ENCODE results near the gene FSCN2.

The FSCN2 gene

DNA sequence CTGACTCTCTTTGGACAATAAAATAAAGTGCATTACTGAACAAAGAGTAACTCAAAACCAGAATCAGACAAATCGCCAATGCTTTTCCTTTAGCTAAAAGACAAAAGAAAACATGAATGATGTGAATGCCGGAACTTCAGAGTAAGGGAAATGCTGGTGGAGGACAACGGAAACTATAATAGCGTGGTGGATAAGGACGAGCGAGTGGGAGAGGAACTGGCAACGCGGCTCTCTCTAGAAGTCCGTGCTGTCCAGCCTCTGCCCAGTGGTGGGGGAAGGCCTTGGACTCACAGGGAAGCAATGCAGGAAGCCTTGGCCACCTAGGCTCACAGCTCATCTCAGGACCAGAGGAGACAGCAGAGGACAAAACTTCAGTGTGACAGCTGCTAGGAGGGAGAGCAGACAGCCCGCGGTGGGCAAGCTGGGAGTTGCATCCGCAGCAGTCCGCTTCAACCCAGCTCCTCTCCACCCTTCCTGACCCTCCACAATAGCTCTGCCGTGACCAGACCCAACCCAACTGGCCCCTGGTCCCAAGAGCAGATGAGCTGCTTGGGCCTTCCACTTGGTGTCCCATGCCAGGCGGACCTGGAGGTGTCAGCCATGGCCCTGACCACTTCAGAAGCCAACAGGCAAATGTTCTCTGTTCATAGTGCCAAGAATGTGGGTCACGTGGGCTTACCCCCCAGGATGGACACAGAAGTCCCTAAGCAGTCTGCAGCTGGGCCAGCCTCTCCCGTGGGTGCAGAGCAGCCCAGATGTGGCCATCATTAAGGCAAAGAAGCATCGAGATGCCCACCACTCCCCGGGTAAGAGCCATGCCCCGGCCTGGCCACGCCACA, 29.3 kb downstream of the FSCN2 start:
- no peak for DNase-seq

DNA sequence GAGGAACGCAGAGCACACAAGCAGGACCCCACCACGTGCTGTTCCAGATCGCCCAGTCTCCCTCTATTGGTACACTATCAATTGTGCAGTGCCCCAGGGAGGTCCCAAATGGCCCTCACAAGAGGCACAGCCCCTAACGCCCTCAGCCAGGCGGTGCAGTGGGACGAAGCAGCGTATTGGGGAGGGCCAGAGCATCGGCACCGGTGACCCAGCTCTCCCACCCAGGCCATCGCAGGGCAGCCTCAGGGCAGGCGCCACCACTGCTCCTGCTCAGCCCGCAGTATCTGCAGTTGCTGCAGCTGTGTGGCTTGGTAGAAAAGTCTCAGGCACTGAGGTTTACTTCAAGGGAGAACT, 29.9 kb downstream of the FSCN2 start:
- no peak for DNase-seq

DNA sequence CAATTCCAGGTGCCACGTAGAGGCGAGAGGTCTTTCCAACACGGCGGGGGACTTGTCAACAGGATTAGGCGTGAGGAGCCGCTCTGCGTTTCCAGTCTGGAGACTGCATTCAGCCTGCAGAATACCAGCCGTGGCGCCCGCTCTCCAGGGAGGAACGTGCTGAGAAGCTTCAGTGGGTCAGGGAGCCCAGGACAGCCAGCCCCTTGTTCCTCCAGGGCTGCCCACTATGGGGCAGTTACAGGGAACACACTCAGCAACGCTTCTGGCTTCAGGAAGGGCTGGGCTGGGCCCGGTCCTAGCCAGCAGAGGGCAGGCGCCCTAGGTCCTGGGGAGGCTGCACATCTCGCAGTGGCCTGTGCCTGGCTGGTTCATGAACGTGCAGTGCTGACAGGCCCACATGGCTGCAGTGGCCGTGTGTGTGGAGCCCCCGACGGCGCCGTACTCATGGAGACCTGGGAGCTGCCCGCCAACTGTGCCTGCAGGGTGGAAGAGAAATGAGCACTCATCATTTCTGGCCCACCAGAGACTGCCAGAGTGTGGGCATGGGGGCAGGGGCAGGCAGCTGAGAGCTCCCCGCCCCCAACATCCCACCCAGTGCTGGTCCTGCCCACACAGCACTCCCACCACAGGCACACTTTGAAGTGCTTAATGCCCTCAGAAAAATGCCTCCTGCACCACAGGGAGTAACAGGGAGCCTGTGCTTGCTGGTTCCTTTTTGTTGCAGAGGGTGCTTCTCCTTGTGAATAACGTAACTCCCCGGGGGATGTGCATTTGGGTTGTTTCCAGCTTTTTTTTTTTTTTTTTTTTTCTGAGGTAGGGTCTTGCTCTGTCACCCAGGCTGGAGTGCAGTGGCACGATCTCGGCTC, 31.0 kb downstream of the FSCN2 start:
- DNase-seq = no peak

DNA sequence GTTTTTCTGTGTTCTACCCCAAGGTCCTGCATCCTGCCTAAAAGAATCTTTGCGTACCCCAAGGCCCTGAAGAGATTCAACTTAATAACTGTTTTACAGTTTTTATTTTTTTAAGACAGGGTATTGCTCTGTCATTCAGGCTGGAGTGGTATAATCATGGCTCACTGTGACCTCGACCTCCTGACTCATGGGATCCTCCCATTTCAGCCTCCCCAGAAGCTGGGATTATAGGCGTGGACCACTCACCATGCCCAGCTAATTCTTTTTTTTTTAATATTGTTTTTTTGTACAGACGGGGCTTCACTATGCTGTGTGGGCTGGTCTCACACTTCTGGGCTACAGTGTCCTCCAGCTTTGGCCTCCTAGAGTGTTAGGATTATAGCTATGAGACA, 33.3 kb downstream of the FSCN2 start:
- DNase-seq = no peak

DNA sequence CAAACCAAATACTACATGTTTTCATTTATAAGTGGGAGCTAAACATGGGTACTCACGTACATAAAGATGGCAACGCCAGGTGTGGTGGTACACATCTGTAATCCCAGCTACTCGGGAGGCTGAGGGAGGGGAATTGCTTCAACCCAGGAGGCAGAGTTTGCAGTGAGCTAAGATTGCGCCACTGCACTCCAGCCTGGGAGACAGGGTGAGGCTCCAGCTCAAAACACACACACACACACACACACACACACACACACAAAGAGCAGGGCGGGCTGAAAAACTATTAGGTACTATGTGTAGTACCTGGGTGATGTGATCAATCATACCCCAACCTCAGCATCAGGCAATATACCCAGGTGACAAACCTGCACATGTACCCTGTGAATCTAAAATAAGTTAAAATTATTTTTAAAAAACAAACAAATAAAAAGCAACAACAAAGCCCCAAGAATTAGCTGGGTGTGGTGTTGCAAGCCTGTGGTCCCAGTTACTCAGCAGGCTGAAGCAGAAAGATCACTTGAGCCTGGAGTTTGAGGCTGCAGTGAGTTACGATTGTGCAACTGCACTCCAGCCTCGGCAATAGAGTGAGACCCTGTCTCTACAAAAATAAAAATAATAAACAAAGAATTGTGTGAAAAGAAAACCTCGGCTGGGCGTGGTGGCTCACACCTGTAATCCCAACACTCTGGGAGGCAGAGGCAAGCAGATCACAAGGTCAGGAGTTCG, 35.8 kb downstream of the FSCN2 start:
- no peak for DNase-seq

DNA sequence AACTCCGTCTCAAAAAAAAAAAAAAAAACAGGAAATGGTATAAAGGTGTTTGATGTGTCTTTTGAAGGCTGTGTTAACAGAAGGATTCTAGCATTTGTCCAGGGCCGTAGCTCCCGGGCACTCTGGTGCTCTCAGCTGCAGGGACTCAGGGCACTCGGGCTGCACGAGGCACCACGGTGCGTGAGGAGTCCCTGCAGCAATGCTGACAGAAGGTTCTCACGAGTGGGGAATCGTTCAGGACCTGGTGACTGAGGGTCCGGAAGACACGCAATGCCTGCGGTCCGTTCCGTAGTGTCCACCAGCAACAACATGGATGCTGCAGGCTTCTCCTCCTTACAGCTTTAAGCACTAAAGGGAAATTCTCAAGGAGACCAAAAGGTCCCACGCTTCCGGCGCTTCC, 36.6 kb downstream of the FSCN2 start:
- DNase-seq = no peak

DNA sequence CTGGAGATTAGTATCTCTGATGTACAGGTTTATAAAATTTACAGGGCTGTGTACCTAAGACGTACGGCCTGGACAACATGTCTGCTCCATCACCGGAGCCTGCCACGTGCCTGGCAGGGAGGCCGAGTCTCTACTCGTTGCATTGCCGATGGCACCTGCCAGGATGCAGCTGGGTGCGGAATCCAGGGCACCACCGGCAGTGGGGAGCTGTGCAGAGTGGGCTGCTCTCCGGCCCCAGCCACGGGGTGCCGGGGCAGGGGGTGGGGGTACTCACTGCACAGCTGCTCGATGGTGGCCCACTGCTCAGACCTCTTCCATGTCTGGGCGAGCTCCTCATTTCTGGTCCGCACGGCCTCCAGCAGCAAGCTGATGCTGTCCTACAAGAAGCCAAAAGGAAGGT, 37.1 kb downstream of the FSCN2 start:
- no peak for DNase-seq

DNA sequence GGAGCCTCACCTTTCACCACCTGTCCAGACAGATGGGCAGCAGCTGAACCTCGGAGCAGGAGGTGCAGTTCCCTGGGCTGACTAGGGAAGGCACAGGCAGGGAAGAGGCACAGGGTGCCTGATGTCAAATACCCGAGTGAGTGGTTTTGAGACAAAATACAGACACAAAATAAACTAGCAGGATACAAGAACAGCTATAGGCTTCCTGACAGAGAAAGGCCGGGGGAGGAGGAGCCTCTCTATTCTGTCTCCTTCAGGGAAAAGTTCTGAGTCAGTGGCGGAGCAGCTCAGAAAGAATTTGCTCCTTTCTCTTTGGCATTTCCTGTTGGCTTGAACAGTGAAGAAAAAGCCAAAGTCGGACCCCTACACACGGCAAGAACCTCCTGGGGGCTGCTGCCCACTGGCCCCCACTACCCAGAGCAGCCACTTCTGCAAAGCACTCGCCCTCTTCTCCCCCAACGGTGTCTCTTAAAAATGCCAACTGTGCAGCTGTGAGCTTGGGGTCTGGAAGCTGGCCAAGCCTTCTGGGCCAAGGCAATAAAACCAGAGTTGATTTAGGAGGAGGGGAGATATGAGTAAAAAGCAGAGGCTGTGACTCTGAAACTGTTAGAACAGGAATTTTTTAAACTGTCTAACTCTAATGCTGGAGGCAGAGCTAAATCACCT, 38.4 kb downstream of the FSCN2 start:
- no peak for DNase-seq

DNA sequence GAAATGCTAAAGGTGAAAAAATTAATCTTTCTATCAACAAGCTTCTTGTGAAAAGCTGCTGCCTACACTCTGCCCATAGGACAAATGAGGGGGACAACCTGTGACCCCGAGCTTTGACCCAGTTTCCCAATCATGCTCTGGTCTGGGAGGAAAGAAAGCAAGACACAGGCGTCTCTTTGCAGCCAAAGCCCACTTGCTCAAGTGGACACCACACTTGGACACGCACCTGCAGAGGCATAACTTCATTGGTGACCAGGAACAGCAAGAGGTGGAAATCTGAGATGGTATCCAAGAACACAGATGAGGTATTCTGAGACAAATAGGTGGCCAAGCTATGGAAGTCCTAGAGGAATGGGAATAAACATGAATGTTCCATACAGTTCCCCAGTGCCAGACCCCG, 39.0 kb downstream of the FSCN2 start:
- no peak for DNase-seq

DNA sequence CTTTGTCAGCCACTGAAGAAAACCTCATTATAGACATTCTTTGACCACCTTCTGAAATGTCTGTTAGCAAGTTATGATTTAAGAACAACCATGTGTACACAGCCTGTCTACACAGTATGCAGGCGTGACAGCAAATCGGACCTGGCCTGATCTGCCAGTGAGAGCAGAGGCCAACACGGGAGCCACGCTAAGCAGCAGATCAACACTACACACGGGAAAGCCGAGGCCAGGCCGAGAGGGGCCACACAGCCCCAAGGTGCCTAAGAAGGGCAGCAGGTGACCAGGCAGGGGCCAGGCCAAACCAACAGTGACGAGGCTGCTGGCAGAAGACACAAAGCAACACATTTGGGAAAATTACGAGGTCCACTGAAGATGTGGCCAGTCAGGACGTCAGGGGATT, 40.2 kb downstream of the FSCN2 start:
- DNase-seq = no peak

DNA sequence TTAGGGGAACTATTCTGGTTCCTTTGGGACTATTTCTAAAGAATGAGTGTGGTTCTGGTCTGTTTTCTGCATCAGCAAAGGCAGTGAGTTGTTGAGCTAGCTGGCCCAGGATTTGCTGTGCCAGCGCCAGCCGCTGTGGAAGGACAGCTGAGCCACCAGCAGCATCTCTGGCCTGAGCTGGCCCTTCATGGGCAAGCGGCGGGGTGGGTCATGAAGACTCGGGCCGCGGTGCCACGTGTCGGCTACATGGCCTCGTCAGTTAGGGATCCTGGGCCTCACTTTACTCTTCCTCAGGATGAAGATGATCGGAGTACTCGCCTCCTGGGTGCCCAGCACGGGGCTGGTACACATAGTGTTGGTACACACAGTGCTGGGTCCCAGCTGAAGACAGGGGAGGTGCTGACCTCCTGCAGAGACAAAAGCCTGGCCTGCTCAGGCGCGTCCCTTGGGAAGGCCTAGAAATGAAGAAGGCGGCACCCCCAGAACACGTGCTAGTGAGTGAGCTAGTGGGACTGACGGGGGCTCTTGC, 41.9 kb downstream of the FSCN2 start:
- DNase-seq = no peak

DNA sequence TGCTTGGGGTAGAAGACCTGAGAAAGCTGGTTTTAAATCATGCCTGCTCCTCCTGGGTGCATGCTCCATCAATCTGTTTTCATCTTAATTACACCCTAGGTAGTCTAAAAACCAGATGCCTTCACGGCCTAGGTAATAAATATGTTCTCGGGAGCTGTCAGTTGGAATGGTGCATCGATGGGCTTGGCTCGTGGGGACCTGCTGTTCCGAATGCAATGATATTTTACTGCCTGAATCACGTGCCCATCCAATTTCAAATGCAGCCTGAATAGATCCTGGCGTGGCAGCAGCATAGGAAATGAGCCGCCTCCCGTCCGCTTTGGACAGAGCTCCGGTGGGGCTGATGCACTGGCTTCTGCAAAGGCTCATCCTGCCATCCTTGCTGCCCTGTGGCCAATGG, 42.8 kb downstream of the FSCN2 start:
- no peak for DNase-seq

DNA sequence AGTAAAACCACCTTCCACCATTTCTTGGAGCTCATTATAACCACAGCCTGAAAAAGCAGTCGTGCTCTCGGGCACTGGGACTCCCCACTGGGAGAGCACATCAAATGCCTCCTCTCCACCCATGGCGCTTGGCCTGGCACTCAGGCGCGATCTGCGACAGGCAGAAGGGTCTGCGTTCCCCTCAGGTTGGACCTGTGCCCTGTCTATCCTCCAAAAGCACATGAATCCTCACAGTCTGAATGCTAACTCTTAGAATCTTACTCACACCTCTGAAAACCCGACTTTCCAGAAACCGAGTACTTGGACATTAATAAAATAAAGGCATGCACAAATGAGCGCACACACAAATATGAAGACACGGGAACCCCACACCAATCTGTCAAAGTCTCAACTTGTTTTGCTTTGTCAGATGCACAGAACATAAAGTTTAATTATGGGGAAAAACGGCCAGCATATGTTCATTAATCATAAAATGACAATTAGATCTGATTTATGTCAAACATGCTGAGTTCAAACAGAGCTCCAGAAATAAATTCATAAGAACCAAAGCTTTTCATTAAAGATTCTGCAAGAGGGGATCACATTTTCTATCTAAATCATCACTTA, 44.5 kb downstream of the FSCN2 start:
- DNase-seq = no peak

DNA sequence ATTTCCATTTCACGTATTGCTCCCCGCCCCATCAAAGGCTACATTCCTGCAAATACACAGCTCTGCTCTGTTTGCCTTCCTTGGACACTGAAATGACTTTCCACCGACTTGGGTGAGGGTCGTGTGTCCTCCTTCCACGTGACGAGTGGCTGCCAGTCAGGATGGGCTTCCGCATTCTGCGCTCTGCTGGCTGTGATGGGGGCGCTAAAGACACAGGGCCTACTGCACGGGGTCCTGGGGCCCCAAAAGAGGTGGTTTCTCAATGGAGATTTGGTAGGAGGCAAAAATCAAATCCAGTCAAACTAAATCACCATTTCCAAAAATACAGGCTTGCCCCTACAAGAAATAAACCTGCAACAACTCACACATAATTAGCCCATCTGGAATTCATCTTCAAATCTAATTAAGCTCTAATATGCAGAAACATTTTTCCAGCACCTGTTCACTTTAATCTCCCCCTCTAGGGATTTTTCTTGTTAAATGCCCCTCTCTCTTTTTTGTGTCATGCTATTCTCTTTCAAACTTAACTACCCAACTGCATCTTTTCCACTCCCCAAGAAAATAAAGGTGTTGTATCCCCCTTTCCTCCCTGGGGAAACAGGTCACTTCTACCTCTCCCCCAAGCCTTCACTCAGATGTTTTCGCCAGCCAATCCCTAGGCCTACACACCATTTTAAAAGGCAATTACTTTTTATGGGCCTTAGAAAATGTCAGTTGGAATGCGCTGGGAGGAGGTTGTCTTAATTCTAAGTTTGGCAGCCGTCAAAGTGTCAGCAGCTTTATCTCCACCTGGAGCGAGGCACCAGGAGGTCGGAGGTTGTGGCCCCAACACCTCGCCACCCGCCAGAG, 45.8 kb downstream of the FSCN2 start:
- DNase-seq = no peak

DNA sequence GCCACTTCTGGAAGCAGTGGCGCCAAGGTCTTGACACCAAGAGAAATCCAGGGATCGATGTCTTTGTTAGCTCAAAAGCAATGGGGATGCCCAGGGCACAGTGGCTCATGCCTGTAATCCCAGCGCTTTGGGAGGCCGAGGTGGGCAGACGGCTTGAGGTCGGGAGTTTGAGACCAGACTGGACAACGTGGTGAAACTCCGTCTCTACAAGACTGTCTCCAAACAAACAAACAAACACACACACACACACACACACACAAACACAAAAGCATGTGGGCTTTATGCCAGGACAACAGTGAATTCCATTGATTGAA, 46.4 kb downstream of the FSCN2 start:
- DNase-seq = no peak

DNA sequence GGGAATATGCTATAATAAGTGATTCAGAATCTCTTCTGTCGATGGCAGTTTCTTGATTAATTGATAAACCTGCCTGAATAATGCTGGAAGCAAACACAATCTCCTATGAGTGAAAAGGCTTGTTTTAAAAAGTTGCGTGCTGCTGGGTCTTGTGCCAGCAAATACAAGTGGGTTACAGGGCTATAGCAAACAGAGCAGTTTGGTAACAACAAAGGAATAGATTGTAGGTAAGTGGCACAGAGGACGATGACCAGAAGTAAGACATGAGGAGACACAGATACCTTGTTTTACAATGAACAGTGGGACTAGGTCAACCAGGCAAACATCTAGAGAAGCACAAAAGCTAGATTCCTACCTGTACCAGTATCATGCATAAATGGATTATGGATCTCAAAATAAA, 47.7 kb downstream of the FSCN2 start:
- DNase-seq = no peak

DNA sequence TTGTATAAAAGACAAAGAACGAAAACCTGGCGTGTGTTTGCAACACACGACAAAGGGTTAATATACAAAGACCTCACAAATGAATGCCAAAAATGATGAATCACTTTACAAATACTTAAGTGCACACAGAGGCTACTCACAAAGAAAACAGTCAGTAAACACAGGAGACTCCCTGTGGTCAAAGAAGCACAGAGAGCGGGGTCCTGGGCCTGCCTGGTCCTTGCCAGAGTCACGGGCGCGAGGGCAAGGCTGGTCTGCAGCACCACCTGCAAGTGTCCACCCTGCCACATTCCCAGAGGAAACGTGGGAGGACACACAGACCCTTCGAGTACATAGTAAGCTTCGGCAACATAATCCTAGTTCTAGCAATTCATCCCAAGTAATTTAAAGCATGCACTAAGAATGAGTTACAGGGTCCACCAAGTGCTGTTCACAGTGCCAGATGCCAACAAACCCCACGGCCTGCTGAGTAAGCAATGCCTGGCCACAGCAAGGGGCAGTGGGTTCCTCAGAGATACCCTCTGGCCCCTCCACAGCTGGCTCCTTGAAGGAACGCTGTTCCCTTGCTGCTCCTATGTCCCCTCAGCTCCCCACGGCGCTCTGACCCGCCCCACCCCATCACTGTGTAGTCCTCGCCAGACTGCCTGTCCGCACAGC, 48.6 kb downstream of the FSCN2 start:
- DNase-seq = no peak

DNA sequence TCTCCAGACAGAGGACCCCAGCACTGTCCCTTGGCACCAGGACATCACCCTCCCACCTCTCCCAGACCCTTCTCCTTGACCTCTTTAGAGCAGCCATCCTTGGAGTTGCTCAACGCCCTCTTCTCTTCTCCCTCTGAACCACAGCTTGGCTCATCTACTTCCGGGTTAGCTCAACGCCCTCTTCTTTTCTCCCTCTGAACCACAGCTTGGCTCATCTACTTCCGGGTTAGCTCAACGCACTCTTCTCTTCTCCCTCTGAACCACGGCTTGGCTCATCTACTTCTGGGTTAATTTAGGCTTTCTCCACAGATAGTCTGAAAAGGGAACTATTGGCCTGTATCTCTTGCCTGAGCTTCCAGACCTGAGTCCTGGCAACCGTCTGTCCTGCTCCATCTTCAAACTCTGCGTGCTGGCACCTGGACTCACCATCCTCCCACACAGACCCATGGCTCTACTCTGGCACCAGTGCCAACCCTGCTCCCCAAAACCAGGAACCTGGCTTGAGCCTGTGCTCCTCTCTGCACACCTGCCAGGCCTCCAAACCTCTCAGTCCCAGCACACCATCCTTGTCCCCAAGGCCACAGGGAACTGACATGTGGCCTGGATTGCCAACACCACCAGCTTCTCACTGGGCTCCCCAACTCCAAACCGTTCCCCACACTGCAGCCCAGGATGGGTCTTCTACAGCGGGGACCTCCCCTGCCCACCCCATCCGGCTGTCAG, 49.3 kb downstream of the FSCN2 start:
- DNase-seq = no peak

DNA sequence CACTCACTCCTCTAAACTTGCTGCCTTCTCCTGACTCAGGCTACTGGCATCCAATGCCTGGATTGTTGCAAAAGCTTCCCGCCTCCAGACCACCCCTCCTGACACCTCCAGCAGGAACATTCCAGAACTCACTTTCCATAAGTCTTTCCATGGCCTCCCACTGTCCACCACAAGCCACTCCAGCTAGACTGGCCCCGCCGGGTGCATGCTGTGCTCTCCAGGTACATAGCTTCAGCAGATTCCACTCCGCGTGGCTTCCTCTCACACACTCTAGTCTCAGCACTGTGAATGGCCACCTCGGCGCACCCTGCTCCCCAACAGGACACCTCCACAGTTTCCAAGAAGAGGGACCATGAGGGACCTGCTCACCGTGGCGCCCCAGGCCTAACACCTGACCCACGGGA, 49.9 kb downstream of the FSCN2 start:
- no peak for DNase-seq

DNA sequence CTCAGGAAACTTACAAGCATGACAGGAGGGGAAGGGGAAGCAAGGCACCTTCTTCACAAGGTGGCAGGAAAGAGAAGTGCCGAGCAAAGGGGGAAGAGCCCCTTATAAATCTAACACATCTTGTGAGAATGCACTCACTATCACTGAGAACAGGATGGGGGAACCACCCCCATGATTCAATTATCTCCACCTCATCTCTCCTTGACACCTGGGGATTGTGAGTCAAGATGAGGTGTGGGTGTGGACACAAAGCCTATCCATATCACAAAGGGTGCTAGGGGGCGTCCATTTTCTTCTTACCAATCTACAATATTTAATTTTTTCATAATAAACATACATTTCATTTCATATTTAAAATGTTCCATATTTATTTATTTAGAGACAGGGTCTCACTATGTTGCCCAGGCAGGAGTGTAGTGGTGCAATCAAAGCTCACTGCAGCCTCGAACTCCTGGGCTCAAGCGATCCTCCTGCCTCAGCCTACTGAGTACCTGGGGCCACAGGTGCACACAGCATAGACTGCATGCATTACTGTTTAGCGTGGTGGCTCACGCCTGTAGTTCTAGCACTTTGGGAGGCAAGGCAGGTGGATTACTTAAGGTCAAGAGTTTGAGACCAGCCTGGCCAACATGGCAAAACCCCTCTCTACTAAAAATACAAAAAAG, 50.5 kb downstream of the FSCN2 start:
- peak in 1 of 2 experiments; percentile 34 for DNase-seq

Data from activated T-cell treated with anti-CD3 and anti-CD28 coated beads, Interleukin-2, amount 50 U/mL, for 48 hours (primary cell).